Left forelimb (tissue), 1 donor: Measurements from ENCODE around the gene IP6K3.

ENCODE experiments used
- DNase-seq: peaks from one replicate; pipeline ENCODE4 v3.0.0-alpha.2; 2018; ENCODE audit warnings: low spot score

Gene IP6K3

DNA sequence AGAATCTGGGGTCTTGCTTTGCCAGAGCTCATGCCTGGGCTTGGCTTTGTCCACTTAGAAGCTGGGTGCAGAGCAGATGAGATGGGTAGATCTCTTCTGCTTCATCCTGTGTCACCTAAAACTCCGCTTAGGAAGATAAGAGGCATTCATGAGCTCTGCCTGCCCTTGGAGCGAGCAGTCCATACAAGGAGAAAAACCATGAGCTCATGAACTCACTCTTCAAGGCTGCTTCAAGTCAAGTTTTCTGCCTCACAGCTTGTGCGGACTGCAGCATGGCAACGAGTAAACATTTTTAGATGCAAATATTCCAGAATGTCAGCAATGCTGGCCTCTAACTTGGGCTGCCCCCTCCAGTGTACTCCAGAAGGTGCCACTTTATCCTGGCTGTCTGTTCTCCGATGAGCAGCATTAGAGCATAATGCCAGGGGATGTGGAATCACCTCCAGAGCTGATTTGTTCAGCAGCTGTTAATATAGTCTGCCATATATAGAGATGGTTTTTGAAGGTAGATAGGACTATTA, 24.5 kb downstream of the IP6K3 start:
- no peak for DNase-seq

DNA sequence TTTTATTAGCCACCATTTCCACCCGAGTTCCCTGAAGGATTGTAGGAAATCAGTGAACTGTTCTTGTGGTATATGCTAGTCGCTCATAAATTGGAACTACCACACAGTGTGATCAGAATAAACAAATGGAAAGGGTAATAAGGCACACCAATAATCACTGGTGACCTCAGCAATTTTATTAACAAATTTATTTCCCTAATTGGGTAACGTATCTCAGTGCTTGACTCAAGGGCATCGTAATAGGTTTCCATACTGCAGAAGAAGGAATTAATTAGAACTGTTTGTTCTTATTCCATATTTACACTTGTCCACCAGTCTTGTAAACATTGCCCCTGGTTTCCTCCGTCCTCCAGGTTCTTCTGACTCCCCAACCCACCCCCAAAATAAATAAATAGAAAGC, 25.2 kb downstream of the IP6K3 start:
- no peak for DNase-seq

DNA sequence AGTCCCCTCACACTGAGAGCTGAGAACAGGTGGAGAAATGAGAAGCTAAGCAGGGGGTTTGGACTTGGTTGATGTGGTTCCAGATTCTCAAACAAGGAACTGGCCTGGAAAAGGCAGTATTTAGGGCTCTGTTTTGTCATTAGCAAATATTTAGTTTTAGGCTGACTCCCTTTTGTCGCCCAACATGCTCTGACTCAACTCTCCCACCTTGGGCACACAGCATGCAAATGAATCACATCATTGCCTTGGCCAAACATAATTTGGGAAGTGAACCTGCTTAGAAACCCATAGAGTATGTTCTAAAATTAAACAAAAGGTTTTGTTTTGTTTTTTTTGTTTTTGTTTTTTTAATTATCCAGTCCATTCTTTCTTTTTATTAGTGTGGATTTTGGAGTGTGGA, 25.7 kb downstream of the IP6K3 start:
- no peak for DNase-seq

DNA sequence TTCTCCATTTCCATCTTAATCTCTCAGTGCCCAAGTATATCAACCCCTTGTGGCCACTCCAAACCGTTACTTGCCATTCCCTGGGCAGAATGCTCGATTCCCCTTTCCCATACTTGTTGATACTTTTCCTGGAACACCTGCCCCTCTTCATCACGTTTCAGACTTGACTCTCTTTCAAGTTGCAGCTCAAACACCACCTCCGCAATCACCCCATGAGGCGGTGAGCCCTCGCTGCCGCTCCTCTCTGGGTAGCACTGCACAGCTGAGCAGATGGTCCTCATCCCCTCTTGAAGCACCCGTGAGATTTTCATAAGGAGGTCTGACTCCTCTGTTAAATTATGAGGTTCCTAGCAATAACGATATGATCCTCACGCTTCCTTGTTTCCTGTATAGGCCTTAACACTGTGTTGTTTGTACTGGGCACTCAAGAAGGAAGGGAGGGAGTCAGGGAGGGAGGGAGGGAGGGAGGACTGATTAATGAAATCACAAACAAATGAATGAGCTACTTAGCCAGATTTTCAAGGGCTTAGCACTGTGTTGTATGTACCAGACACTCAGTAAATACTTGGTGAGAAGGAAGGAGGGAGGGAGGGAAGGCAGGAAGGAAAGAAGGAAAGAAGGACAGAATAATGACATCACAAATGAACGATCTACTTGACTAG, 27.2 kb downstream of the IP6K3 start:
- no peak for DNase-seq

DNA sequence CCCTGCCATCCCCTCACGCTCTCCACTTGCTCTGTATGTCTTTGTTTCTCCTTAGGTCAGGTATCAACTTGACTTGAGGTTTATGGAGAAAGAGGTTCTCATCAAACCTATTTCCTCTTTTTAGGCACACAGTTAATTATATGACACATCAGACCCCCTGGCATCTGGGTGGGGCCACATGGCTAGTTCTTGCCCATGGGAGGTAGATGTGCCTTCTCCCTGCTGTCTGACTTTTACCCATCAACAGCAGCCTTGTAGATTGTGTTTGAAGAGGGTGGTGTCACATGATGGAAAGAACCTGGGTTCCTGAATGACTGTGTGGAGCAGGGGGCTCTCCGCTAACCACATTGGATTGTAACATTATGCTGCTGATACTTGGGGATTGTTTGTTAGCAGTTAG, 28.0 kb downstream of the IP6K3 start:
- no peak for DNase-seq

DNA sequence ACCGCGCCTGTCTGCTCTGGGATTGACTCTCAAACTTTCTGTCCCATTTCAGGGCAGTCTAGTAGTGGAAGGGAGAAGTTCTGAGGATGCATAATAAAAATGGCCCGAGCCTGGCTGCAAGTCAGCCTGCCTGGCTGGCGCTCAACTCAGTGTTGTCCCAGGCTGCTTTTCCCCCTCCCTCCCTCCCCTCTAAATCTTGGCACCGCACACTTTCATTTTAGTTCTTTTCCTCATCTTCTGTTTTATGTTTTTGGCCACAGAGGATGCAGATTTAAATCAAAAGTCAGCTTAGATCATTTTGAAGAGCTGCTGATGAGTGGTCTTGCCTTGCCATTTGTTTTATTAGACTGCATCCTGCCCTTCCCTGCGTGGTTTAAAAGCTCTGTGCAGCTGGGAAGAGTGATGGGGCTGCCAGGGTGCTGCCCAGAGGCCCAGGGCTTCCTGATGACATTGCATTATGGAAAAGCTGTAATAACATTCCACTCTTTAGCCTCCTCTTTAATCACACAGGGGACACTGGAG, 28.7 kb downstream of the IP6K3 start:
- peak; percentile 78 for DNase-seq

DNA sequence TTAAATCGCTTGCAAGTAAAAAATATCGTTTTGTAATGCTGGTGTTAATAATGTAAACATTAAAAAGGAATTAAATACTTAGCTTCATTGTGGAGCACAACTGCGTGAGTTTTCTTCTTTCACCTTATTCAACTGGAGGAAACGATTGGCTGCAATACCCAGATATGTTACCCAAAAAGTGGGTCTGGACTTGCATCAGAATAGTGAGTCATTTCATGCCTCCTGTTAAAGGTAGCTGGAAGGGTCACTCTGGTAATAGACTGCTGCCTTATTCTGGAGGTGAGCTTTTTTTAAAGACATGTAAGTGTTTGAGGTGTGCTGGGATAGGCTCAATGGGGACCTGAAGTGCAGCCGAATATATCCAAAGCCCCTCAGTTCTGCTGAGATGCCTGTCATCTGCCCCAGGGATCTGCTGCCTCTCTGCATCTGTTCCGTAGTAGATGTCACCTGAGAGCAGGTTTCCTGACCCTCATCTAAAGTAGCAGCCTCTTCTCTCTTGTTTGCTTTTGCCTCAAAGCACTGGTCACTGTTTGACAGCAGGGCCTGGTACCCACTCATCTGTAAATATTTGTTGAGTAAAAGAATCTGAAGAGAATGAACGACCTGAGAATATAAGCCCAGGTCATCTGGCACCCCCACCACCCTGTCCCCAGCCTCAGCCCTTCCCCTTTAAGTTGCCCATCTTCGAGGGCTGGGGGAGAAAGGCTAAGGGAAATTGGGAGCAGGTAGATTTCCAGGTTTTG, 29.6 kb downstream of the IP6K3 start:
- DNase-seq = no peak

DNA sequence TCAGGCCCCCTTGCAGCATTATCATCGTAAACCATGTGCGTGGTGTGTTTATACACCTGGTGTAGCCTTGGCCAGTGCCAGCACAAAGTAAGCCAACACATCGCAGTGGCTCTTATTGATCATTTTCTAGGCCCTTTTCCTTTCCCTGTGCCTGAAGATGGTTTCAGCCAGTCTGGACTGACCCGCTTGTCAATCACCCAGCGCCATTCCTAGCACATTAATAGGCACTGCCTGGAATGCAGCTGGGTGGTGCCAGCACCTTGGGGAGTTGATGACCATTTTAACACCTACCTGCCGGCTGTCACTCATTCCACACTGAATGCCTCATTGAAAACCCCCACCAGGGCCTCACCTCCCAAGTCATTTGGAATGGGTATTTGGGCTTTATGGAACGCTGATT, 30.3 kb downstream of the IP6K3 start:
- DNase-seq = no peak

DNA sequence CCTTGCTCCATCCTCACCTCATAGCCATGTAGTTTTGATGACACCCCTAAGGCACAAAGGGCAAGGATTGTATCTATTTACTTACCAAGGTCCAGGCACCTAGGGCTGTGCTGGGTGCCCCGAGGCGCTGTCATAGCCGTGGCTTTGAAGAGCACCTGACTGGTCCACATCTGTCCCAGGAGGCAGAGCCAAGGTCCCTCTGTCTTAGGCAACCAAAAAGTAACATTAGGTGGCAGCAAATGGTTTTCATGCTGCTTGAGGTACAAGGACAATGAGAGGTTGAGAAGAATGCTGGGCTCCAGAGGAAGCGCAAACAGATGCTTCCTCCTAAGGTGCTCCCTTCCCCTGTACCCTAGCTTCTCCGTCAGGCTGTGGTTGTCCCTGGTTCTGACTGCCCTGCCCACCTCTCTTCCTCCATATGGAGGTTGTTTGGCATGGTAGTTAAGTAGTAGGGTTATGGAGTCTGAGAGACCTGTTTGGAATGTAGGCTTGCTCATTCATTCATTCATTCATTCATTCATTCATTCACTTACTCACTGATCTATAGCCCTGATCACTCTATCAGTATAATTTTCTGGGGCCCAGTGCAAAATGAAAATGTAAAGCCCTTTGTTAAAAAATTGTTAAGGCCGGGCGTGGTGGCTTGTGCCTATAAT, 32.2 kb downstream of the IP6K3 start:
- DNase-seq = no peak

DNA sequence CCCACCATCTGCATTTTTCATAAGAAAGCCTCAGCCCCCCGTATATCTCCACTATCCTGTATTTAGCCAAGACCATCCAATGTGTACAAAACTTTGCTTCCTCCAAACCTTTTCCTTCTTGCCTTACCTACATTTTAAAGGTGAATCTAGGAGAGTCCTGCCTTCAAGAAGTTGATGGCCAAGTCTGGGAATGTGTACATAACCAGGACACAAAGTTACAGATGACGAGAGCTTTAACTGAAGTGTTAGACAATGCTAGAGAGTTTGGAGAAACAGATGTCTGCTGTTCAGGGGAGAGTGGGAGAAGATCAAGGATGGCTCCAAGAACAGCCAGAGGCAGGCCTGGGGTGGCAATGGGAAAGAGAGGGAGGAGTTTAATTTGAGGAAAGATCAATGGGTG, 32.9 kb downstream of the IP6K3 start:
- no peak for DNase-seq

DNA sequence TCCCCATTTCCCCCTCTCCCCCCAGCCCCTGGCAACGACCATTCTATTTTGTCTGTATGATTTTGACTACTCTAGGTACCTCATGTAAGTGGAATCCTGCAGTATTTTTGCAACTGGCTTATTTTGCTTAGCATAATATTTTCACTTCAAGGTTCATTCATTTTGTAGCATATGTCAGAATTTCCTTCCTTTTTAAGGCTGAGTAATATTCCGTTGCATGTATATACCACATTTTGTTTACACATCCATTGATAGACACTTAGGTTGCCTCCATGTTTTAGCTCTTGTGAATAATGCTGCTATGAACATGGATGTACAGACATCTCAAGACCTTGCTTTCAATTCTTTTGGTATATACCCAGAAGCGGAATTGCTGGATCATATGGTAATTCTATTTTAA, 33.8 kb downstream of the IP6K3 start:
- no peak for DNase-seq

DNA sequence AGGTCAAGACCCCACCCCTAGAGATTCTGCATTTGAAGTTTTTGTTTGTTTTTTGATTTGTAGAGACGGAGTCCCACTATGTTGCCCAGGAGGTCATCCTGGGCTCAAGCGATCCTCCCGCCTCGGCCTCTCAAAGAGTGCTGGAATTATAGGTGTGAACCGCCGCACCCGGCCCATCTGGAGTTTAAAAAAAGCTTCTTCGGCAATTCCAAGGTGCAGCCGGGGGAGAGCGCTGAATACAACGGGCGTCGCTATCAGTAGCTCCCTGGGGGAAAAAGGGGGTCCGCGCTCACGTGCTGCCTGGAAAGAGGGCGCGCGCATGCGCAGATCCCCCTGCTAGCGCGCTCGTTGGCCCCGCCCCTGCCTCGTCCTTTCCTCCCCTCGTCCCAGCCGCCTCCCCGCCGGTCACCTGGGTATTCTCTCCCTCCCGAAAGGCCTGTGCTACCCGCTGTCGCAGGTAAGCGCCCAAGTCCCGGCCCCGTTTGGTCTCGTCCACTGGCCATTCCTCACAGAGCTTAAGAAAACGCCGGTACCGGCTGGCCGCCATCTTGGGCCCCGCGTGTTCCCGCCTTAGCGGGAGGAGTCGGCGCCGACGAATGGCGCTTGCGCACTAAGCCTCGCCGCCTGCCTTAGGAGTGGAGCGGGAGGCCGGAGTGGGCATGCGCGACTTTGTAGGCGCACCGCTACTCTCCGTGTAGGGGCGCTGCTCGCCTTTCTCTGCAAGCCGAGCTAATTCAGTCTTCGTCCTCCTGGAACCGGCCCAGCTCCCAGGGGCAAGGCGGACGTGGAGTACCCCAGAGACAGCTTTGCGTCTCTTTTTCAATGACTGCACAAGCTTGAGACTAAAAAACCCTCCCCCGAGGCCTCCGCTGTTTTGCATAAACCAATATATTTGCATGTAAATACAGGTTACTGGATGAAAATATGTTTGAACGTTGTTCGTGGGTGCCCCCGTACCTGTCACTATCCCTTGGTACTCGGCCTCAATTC, 35.3 kb downstream of the IP6K3 start, which contains the start of gene UQCC2:
Gene UQCC2 (minus strand): TSS at position 561 of the 990 bp plus-strand sequence. CDS start 14 bp downstream, at position 547.
- peak; percentile 98 for DNase-seq

DNA sequence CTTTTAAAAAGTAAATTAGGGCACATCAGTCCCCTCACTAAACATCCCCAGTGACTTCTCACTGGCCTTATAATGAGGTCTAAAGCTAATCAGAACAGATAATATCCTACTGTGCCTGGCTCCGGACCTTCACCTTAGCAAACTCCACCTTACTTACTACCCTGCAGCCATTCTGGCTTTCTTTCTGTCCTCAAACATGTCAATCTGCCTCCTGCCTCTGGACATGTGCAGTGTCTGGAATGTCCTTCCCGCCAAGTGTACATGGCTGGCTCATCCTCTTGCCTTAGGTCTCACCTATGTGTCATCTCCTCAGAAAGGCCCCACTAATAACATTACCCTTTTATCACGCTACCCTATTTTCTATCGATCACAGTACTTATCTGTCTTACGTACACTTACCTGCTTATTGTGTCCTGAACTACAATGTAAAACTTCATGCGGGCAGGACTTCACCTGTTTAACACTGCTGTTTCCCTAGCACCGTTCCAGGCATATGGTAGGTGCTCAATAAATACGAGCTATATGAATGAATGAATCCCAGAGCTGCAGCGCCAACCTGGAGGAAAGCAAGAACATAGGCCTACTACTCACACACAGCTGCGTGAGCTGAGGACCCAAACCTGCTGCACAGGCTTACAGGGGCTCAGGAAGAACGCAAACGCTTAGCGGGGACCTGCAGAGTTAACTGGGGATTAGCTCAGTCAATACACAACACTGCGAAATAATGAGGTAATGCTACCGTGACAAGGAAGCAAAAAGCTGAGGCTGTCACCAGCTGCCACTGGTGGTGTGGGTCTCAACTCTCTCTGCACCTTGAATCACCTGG, 36.2 kb downstream of the IP6K3 start:
- no peak for DNase-seq

DNA sequence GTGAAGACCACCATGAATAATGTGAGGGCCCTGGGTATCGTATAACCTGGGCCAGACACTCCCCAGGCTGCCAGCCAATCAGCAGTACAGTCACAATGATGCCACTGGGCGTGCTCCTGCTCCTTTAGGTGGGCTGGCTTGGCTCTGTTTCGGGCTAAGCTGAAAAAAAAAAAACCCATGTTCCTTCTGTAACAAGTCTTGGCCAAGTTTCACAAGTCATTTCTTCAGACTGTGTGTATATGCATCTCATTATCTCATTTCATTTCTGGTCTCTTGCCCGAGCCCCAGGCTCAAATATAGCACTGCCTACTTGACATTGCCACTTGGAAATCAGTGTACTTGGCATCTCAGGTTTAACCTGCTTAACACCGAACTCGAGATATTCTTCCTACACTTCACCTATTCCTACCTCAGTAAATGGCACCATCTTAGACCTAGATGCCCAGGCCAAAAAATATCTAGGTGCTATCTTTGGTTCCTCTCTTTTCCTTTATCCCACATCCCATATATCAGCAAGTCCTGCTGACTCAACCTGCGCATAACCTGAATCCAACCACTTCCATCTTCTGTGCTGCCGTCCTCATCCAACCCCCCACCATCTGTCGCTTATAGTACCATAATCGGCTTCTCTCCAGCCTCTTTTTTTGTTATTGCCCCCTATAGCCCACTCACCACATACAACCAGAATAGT, 37.0 kb downstream of the IP6K3 start:
- DNase-seq = no peak

DNA sequence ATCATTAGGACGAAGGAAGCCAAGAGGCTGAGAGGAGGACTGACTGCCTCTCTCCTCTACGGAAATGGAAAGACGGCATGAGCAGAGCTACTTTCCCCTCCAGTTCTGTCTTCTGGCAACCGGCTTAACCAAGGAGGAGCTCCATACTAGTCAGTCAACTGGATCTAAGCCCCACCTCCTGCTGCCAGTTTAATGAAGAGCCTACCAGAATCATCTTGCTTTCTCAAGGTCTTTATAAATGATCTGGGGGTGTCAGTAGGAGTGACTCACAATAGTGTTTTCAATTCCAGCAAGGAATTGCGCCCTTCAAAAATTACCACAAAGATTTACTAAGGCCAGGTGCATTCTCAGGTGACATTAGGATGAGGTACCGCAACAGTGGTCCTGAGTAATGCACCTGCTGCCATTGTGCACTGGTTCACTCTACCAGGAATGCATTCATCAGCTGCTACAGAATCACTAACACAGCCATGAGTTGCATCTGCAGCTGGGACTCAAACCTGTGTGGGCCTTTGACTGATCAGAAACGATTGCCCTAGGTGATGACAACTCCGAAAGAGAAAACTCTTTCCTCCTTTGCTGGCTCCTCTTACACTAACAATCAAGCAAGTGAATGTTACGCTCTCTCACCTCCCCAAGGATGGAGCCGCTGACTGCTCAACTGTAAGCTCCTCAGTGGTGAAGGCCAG, 38.0 kb downstream of the IP6K3 start:
- DNase-seq = no peak

DNA sequence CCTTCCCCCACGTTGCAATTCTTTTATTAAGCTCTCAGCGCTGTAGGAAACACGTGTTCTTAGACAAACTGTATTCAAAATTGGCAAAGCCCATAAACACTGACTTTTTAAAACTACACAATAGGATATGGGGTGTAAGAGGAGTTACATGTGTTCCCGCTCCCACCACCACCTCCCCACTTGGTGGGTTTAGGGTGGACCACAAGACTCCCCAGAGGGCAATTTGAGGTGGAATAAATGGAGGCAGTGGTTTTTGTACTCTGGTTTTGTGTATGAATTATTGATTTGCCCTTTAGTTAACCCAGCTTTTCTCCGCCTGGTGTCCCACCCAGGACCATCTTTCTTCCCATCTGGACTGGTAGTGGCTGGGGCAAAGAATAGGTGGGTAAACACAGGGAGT, 38.9 kb downstream of the IP6K3 start:
- no peak for DNase-seq

DNA sequence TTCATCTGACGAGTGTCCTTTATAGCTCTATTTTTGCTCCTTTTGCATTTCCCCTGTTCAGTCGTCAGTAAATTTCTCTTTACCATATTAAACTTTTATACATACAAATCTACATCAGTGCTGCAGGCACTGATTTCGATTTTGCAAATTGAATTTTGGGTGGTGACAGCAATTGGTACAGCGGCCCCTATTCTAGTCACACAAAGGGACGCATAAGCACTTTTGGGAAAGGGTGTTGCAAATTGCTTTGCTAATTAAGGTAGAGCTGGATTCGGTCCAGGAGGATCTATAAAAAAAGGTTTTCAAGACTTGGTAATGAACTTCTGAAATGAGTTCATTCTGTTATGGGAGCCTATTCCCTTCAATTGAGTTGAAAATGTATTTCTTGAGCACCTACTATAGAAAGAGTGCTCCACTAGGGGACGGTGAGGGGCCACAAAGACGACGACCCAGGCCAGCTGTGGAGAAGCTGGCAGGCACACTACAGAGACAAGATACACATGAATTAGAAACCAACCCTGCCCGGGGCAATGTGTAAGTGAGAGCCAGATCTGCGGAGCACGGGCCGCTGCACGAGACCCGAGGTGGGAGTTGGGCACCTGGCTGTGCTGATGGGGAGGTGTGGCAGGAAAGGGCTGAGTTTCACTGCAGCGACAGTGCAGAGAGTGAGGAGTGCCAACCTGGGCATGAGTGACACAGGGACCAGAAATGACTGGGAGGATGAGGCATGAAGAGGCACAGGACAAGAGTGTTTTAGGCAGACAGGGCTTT, 40.6 kb downstream of the IP6K3 start:
- DNase-seq = no peak

DNA sequence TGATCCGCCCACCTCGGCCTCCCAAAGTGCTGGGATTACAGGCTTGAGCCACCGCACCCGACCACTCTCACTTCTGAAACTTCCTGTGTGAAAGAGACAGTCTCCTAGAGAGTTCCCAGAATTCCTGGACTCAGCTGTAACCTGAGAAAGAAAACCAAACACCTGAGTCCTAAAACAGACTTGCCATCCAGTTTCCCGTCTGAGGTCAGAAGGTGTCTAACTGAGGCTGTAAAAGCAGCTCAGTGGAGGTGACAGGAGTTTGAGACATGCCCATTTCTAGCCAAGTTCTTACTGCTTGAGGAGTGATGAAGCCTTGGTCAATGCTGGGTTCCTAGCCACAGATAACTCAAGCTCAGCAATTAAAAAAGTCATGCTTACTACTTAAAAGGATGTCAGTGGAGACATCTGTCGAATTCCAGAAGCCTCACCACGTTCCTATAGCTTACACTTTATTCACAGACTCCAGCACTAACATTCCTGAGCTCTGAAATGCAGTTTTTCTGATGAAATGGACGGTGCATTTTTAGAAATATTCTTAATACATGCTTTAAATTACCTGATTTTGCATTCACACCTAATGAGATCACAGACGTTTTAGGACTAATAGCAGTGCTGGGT, 41.3 kb downstream of the IP6K3 start:
- no peak for DNase-seq
